HG03342 (cell line): ENCODE measurements around the gene AP1M2.

Experiments
- ATAC-seq: cut with Tn5 transposase; IDR thresholded peaks from one replicate; pipeline ENCODE4 v1.9.1; 2021; ENCODE audit warnings: mild to moderate bottlenecking, moderate library complexity; ENCODE audit not compliant: unreplicated experiment

Gene AP1M2

DNA sequence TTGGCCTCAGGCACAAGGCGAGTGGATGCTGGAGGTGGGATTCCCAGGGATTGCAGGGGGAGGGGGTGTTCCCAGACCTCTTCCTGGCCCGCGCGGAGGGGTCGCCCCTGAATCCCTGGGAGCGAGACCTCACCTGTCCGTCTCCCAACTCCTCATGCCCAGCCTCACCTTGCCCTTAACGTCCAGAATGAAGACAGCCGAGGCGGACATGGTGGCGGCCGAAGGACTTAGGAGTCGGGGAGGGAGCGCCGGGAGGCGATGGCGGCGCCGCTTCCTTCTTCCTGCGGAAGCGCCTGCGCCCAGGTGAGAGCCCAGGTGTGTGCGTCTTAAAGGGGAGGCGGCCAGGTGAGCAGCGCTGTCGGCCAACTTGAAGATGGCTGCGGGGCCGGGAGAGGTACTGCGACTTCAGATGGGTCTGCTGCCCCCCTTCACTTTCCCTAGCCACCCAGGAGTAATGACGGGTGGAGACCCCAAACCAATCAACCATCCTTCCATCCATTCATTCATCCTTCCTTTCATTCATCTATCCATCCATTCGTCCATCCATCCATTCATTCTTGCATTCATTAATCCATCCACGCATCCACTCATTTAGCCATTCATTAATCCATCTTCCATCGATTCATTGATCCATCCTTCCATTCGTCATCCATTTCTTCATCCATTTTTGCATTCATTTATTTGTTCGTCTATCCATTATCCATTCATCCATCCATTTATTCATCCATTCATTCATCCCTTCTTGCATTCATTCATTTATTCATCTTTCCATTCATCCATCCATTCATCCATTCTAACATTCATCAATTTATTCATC, at the start of gene AP1M2:
AP1M2 (minus strand) TSS at position 291 of the 817 bp plus-strand sequence; CDS start at position 210, 81 bp downstream.
- no peak for ATAC-seq

- ATAC-seq, result no peak
Measured at GRCh38 chr19:10636304-10636972, 49.3 kb upstream of the AP1M2 start.

DNA sequence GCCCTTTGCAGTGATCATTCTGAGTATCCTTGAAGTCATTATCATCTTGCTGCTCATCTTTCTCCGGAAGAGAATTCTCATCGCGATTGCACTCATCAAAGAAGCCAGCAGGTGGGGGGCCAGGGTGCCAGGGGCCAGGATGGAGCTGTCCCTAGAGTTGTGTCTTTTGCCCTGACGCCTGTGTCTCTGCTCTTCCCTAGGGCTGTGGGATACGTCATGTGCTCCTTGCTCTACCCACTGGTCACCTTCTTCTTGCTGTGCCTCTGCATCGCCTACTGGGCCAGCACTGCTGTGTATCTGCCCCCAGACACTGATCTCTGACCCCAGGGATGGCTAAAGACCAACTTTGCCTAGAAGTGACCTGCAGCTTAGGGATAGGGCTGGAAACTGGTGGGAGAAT, 47.9 kb upstream of the AP1M2 start:
- no peak for ATAC-seq

DNA sequence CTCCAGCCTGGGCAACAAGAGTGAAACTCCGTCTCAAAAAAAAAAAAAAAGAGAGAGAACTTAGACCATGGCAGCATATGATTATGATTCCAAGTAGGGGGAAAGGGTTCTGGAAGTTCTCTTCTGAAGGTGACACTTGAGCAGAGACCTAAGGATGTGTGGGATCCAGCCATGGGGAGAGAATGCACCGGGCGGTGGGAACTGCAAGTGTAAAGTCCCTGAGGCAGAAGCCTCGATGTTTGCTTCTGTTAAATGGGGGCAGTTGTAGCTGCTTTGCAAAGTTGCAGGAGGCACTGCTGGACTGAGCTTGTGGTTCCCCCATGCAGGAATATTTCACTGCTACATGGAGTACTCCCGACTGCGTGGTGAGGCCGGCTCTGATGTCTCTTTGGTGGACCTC, 47.3 kb upstream of the AP1M2 start:
- no peak for ATAC-seq

DNA sequence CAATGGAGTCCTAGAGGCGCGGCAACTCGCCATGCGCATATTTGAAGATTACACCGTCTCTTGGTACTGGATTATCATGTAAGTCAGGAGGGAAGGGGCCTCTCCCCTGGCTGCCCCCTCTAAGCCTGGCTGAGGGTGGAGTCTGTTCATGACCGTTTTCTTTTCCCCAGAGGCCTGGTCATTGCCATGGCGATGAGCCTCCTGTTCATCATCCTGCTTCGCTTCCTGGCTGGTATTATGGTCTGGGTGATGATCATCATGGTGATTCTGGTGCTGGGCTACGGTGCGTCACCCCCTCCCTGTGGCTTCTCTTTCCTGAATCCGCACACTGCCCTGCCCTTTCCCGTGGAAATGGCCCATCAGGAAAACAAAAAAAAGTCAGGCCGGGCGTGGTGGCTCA, 44.8 kb upstream of the AP1M2 start:
- no peak for ATAC-seq

DNA sequence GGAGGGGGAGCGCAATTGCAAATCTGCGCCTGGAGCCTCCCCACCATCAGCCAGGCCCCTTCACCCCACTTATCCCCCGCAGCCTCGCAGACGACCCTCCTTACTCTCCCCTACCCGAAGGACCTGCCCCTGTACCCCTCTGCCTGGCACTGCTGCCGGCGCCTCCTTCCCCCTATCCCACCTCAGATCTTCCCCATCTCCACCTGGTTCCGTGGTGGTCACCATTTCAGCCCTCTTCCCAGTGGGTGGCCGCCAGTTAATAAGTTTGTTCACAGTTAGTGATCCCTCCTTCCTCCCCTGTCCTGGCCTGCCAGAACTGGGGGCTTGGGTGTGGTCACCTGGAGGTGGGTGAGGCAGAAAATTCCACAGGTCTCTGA, 38.6 kb upstream of the AP1M2 start:
- ATAC-seq, result no peak

DNA sequence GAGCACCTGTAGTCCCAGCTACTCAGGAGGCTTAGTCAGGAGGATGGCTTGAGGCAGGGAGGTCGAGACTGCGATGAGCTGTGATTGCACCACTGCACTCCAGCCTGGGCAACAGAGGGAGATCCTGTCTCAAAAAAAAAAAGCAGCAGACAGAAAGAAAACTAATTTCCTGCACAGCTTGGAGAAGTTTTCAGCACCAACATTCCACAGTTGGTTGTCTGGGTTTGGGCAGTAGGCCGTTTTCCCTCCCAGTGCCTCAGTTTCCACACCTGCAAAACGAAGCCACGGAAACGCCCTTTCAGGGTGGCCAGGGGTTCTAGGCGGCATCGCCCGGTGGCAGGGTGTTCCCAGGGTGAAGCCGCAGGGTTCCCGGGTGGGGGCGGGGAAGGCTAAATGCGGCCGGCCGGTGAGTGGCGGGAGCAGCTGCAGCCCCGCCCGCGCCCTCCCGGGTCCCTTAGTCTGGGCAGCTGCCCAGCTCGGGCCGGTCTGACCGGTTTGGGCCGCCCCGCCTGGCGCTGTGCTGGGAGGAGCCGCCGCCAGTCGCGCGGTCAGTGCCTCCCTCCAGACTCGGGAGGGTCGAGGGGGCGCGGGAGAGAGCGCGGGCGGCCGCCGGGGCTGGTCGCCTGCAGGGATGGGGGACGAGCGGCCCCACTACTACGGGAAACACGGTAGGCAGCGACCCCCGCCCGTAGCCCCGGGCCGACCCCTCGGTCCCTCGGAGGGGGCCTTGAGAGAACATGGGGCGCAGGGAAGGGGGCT, 38.1 kb upstream of the AP1M2 start, which contains the start of gene SLC44A2:
SLC44A2 (plus strand) TSS at position 551 of the 759 bp plus-strand sequence; CDS start at position 632, 81 bp downstream.
- ATAC-seq, result no peak

GRCh38 chr19:10624585-10624984, 37.5 kb upstream of the AP1M2 start:
- ATAC-seq, result no peak

DNA sequence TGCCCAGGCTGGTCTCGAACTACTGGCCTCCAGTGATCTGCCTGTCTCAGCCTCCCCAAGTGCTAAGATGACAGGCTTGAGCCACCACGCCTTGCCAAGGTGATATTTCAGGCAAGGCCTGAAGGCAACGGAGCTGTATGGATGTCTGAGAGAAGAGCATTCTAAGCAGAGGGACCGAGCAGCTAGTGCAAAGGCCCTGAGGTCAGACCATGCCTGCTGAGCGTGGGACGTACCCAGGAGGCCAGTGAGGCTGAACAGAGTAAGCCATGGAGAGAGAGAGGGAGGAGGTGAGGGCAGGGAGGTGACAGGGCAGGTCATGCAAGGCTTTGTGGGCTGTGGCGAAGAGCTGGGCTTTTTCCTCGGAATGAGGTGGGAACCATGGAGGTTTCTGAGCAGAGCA, 34.9 kb upstream of the AP1M2 start:
- ATAC-seq, result no peak

DNA sequence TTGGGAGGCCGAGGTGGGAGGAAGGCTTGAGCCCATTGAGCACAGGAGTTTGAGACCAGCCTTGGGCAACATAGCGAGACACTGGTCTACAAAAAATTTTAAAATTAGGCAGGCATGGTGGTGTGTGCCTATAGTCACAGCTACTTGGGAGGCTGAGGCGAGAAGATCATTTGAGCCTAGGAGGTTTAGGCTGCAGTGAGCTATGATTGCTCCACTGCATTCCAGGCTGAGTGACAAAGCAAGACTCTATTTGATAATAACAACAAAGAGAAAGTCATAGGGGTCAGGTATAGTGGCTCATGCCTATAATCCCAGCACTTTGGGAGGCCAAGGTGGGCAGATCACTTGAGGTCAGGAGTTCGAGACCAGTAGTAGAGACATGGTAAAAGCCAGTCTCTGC, 33.7 kb upstream of the AP1M2 start:
- no peak for ATAC-seq

DNA sequence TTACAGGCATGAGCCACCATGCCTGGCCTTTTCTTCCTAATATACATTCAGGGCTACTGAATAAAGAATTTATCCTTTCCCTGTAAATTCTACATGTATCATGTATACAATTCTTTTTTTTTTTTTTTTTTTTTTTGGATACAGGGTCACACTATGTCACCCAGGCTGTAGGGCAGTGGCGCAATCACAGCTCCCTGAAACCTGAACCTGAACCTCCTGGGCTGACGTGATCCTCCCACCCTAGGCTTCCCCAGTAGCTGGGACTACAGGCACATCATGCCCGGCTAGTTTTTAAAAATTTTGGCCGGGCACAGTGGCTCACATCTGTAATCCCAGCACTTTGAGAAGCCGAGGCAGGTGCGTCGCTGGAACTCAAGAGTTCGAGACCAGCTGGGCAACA, 31.7 kb upstream of the AP1M2 start:
- no peak for ATAC-seq

- no peak for ATAC-seq
Measured at GRCh38 chr19:10617409-10618121, 30.5 kb upstream of the AP1M2 start.

- ATAC-seq, result no peak
Measured at GRCh38 chr19:10615429-10616023, 28.4 kb upstream of the AP1M2 start.

DNA sequence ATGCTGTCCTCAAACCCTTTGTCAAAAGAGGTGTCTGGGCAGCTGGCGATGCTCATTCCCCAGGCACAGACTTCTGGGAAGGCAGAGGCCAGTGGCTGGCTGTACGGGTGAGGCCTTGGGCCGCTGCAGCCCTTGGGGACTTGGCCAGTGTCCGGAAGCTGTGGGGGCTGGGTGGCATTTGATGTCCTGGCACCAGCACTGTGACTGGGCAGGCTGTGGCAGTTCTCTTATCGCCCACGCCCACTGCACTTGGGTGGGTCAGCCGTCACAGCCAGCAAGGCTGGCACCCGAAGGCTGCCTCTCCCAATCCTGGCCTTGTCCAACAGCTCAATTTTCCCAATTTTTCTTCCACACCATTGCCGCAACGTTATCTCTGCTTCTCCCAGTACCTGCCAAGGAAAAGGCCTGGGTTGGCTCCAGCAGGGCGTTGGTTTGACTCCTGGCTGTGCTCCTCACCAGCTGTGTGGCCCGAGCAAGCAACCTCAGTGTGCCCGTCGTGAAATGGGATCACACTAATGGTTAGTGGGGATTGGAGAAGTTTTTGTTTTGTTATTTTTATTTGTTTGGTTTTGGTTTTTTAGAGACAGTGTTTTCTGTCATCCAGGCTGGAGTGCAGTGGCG, 25.5 kb upstream of the AP1M2 start:
- ATAC-seq, result no peak

GRCh38 chr19:10611907-10612306, 24.8 kb upstream of the AP1M2 start:
- no peak for ATAC-seq

DNA sequence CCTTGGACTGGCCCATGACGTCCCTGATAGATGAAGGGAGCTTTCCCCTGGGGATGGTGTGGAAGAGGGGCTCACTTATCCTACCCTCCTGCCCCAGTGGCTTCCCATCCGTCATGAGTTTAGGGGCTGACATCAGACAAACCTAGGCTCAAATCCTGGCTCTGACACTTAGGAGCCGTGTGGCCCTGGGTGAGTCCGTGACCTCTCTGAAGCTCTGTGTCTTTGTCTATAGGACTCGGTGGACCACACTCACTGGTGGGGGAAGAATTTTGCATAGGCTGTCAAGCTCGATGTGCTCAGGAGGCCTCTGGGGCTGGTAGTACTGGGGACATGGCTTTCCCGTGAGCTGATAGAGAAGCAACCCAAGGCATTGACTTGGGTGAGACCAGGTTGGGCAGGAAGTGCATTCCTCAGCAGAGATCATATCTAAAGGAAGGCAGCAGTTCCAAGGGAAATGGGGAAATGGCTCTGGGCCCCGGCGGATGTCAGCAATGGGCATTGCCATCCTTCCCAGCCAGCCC, 17.4 kb upstream of the AP1M2 start:
- no peak for ATAC-seq

GRCh38 chr19:10603873-10604459, 16.9 kb upstream of the AP1M2 start:
- ATAC-seq, result no peak

DNA sequence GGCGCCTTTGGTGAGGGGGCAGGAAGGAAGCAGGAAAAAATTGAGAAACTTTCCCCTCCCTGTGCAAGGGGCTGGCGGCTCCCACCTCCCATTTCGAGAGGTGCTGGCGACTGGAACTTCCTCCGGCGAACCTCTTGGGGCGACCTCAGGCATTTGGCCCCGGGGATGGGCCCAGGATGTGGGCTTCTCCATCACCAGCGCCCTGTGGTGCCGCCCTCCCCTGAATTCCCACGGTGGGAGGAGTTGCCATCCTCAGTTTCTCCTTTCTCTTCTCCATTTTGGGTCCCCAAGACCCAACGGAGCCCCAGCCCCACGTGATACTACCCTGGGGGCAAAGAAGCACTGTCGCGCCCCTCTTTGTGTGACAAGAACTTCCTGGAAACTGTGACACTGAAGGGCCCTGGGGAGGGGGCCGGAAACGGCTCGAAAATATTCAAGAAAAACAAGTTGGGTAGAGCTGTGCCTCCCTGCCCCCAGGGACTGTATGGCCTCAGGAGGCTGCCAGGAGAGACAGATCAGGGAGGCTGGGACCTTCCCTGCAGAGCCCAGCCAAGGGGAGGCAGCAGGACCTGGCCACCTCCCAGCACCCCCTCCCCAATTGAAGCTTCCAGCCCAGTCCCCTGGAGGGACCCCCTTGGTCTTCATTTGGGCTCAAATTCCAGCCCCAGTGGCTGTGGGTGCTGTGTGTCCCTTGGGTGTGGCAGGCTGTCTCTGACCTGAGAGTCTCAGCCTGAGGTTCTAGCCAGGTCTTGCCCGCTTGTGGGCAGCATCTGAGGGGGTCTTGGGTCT, 16.2 kb upstream of the AP1M2 start:
- ATAC-seq, result no peak
